ENCODE measurements around the gene HTR7. TPM values are rescaled to one million over a fixed set of nuclear protein-coding genes. Genes with fewer than 3 reads are reported as not detected.

HTR7 gene
- total RNA-seq, 4 donors from 2014 or later, result 0.29 to 1.5 (median 0.68) TPM

DNA sequence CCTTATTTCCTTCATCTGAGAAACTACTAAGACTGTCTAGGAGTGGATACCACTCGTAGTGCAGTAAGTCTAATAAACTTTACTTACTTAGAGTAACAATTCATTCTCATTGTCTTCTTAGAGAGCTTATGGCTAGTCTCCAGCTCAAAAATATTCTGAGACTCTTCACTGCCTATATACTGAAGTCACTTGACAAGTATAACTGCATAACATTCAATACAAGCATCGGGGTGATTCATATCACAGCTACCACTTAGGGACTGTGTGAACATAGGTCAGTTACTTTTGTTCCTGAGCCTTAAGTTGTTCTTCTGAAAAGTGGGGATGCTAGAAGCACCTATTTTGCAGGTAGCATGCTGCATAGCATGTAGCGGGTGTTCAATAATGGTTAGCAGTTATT, 111.0 kb downstream of the HTR7 start:
- H3K4me1 ChIP-seq, result no peaks in the 10 kb centered on the region
- H3K36me3 ChIP-seq, result no peaks in the 10 kb centered on the region
- no peaks in the 10 kb centered on the region for H3K27me3 ChIP-seq
- H3K9me3 ChIP-seq, result no peaks in the 10 kb centered on the region
- H3K27ac ChIP-seq, result no peak overlapping the region
- intact Hi-C loops (cut with DNase I; ENCODE audit: low total_unique reads), result no loop called here
- H3K4me3 ChIP-seq, result no peak overlapping the region
- DNase-seq, result no peak
- no peak for TF ChIP-seq POLR2A (IDR thresholded peaks at IDR 0.05)
- no peak for TF ChIP-seq CTCF (IDR thresholded peaks at IDR 0.05)

GRCh38 chr10:90745565-90745964, 112.3 kb downstream of the HTR7 start:
- H3K4me1 ChIP-seq, result no peaks in the 10 kb centered on the region
- no peak overlapping the region for H3K27ac ChIP-seq
- H3K9me3 ChIP-seq, result no peaks in the 10 kb centered on the region
- intact Hi-C loops (cut with DNase I; ENCODE audit: low total_unique reads), result no loop called here
- no peak for TF ChIP-seq CTCF (IDR thresholded peaks at IDR 0.05)
- no peak for TF ChIP-seq POLR2A (IDR thresholded peaks at IDR 0.05)
- H3K36me3 ChIP-seq, result no peaks in the 10 kb centered on the region
- no peak for DNase-seq
- no peak overlapping the region for H3K4me3 ChIP-seq
- H3K27me3 ChIP-seq, result no peaks in the 10 kb centered on the region

- intact Hi-C loops (cut with DNase I; ENCODE audit: low total_unique reads), result no loop called here
- no peaks in the 10 kb centered on the region for H3K9me3 ChIP-seq
- no peaks in the 10 kb centered on the region for H3K4me1 ChIP-seq
- no peaks in the 10 kb centered on the region for H3K36me3 ChIP-seq
- no peak overlapping the region for H3K4me3 ChIP-seq
- H3K27me3 ChIP-seq, result no peaks in the 10 kb centered on the region
- no peak for TF ChIP-seq POLR2A (IDR thresholded peaks at IDR 0.05)
- no peak for TF ChIP-seq CTCF (IDR thresholded peaks at IDR 0.05)
- H3K27ac ChIP-seq, result no peak overlapping the region
- no peak for DNase-seq
These were observed 114.5 kb downstream of the HTR7 start for GRCh38 chr10:90743291-90743690.

GRCh38 chr10:90741926-90742565, 115.8 kb downstream of the HTR7 start:
- H3K9me3 ChIP-seq, result no peaks in the 10 kb centered on the region
- H3K36me3 ChIP-seq, result no peaks in the 10 kb centered on the region
- DNase-seq, result no peak
- no peak overlapping the region for H3K4me3 ChIP-seq
- H3K27ac ChIP-seq, result no peak overlapping the region
- no peaks in the 10 kb centered on the region for H3K4me1 ChIP-seq
- intact Hi-C loops (cut with DNase I; ENCODE audit: low total_unique reads), result no loop called here
- TF ChIP-seq CTCF (IDR thresholded peaks at IDR 0.05), result no peak
- TF ChIP-seq POLR2A (IDR thresholded peaks at IDR 0.05), result no peak
- no peaks in the 10 kb centered on the region for H3K27me3 ChIP-seq

DNA sequence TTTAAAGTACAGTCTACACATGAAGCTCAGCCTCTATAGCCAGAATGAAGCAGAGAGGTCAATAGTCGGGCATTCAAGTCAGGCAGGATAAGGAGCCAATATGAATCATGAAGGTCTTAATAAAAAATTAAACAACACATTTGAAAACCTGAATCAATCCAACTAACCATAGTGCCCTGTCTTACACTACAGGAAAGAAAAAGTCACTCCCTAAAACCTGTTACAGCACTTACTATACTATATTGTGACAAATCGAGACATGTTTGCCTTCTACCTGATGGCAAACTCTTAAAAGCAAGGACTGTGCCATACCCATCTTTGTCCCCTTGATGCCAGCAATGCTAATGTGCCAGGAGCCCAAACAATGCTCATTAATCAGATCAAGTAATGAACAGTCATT, 117.6 kb downstream of the HTR7 start:
- Histone ChIP-seq H3K27ac (no peak overlapping the region), H3K9me3 (no peaks in the 10 kb centered on the region), H3K27me3 (no peaks in the 10 kb centered on the region), H3K36me3 (no peaks in the 10 kb centered on the region), H3K4me1 (no peaks in the 10 kb centered on the region), H3K4me3 (no peak overlapping the region)
- TF ChIP-seq POLR2A (IDR thresholded peaks at IDR 0.05) (no peak), CTCF (IDR thresholded peaks at IDR 0.05) (no peak)
- no peak for DNase-seq
- intact Hi-C loops (cut with DNase I; ENCODE audit: low total_unique reads), result no loop called here

All from uterus (tissue), 4 donors.